Left colon (tissue), 2 donors: ENCODE data around the gene CROCC2. TPM values are rescaled to one million over a fixed set of nuclear protein-coding genes. Genes with fewer than 3 reads are reported as not detected.
A peak's percentile ranks its signal among the peaks of the same experiment; 100 is the strongest.

ENCODE experiments used
- ATAC-seq: fragments of 200-7000 bp; cut with Tn5 transposase; one replicate; pipeline ENCODE4 v1.9.1; 2020; ENCODE audit warnings: mild to moderate bottlenecking, moderate library complexity
- DNase-seq, 2 donors: peaks; one replicate each; pipeline ENCODE4 v3.0.0-alpha.2; 2020
- intact Hi-C, 2 donors: fragments of 100-400 bp; cut with DNase I in 1 of 2; cut with micrococcal nuclease in 1 of 2; formaldehyde crosslinking; loops; one replicate each; pipeline versions ENCODE4 v1.11.2 to v1.14.0; 2022; cut with DNase I, micrococcal nuclease
- total RNA-seq, 2 donors: library from RNA; stranded (reverse); fragmentation: NEBNext Ultra II Directional; extraction: Animal tissue kit (Norgen Biotek cat#: 25700); gene quantifications; one replicate each; pipeline ENCODE4 v1.2.1, GENCODE V29; 2021
- donor health status: DM: no; HTN: no; CAD: no.
- donor health status: DM: yes; HTN: yes; CAD: no.

The CROCC2 gene
- total RNA-seq, 2 donors from 2014 or later, result 0.06 TPM; not detected in 1

DNA sequence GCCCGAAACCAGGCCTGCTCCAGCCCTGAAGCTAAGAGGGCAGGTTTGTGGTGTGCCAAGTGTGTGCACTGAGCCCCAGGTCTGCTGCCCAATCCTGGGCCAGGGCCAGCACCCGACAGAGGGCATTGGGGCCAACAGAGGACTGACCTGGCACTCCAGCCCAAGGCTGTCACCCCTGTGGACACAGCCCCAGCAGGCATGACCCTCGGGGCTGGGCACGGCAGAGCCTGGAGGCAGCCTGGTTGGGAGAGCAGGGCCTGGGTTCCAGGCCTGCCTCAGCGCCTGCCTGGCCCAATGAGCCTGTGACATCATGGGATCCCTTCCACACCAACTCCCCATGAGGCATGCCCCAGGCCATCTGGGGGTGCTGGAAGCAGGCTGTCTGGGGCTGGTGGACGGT, 81.5 kb downstream of the CROCC2 start:
- DNase-seq (peak; percentile 11 to 21), ATAC-seq (no peak)
- intact Hi-C loops, result no loop called here

DNA sequence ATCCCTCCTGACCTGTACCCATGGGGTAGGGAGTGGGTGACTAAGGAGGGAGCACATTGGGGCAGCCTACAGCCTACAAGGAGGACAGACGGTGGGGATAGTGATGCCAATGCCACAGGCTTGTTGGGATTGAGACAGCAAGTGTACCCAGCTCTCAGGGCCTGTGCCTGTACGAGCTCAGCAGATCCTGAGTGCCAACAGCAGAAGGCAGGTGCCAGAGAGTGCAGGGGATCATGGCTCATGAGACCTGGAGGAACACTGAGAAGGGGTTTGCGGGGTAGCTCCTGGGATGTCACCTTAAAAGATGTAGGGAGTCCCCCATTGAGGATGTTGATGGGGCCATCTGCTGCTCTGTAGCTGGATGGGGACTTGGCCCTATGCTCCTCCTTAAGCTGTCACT, 82.0 kb downstream of the CROCC2 start:
- ATAC-seq (no peak), DNase-seq (peak; percentile 4 to 19)
- intact Hi-C loops, result no loop called here

GRCh38 chr2:240988571-240989271, 82.6 kb downstream of the CROCC2 start:
- DNase-seq, result peak; percentile 6 to 15
- no peak for ATAC-seq
- intact Hi-C loops, result no loop called here

GRCh38 chr2:240989451-240990265, 83.5 kb downstream of the CROCC2 start:
- ATAC-seq, result peak; percentile 48
- intact Hi-C loops, result no loop called here
- peak; percentile 17 to 64 for DNase-seq

DNA sequence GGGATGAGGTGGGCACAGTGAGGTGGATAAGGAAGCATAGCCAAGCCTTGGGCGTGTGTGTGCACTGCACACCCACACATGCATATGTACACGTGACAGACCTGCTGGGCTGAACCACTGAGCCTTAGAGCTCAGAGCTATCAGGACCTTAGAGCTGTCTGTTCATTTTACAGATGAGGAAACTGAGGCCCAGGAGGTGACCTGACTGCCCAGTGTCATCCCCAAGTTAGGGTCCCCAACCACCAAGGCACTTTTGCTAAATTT, 84.1 kb downstream of the CROCC2 start:
- intact Hi-C loops, result no loop called here
- DNase-seq (peak in 1 of 2 donors; percentile 13), ATAC-seq (peak; percentile 68)

DNA sequence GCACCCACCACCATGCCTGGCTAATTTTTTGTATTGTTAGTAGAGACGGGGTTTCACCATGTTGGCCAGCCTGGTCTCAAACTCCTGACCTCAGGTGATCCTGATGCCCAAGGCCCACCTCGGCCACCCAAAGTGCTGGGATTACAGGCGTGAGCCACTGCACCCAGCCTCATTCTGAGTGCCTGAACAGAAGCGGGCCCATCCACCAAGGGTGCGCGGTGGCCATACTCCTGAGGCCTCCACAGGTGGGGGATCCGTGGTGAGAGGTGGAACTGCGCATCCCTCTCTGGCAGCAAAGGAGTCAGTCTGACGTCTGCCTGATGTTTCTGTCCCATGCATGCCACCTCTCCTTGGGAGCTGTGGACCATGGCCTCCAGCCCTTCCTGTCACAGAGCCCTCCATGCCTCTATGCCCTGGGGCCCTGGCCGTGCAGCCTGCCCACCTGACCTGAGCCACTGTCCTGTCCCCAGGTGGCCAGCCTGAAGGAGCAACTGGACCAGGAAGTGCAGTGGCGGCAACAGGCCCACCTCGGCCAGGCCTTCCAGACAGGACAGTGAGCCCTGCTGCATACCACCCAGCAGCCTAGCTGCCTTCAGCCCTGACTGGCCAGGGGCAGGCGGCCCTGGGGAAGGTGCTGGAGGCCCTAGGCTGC, 84.7 kb downstream of the CROCC2 start:
- intact Hi-C loops, result no loop called here
- DNase-seq (peak in 1 of 2 donors; percentile 4), ATAC-seq (no peak)

DNA sequence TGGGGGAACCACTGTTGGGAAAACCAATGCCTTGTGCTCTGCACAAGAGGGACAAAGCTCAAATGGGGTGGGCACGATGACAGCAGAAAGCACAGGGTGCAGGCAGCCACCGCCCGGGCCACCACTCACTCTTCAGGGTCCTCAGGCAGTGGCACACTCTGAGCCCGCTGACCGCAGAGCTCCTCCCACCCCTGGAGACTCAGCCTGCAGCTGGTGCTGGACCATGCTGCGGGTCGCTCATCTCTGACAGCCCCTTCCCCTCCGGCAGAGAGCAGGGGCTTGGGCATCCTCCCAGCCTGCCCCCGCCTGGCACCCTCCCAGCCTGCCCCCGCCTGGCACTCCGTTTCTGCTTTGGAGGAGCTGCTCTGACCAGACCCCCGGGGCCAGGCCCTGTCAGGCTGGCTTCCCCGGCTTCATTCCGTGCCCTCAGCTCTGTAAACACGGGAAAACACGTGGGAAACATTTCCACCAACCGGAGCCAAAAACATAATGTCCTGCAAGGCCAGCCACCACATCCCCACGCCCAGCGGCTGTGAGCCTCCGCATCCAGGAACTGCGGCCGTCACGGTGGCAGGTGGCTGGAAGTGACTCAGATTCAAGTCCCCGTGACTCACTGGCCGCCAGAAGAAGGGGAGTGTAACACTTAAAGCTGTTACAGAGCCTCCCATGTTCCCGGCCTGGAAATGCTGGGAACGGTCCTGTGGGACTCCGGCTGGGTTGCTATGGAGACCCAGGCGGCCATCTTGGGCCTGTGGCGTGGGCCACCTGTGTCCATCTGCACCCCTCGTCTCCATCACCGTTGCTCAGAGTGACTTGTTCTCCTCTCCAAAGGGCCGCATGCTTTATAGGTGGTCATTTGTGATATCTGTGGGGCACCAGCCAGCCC, 85.5 kb downstream of the CROCC2 start:
- ATAC-seq (peak; percentile 66), DNase-seq (peak; percentile 64 to 87)
- intact Hi-C loops, result no loop called here

- DNase-seq (no peak), ATAC-seq (no peak)
- intact Hi-C loops, result no loop called here
Observed at GRCh38 chr2:240992572-240993291, 86.6 kb downstream of the CROCC2 start.

DNA sequence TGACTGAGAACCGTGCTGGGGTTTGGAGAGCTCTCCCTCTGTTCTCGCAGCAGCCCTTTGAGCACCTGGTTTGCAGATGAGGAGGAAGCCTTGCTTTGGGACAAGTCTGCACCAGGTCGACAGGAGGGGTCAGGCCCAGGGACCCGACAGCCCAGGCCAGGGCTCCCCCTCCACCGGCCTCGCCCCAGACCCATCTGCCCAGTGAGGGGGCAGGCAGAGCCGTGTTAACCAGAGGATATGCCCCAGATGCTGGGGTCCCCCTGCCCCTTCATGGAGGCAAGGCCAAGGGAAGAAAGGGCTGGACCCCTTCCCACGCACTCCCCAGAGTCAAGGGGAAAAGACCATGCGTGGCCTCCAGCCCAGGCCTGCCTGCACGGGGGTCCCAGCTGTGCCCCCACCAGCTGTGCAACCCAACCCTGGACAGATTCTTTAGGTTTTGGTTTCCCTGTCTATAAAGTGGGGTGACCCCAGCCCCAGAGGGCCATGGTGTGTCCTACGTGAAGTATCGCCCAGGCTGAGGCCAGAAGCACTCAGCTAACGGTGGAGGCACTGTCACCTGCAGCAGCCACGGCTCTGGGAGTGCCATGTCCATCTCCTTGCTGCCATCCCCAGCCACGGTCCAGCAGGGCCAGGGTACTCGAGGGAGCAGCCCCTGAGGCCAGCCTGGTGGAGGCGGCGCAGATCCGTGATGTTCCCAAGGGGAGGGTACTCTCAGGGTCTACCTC, 87.5 kb downstream of the CROCC2 start:
- no peak for ATAC-seq
- no peak for DNase-seq
- intact Hi-C loops, result no loop called here

- no peak for ATAC-seq
- intact Hi-C loops, result no loop called here
- no peak for DNase-seq
Observed at GRCh38 chr2:240994171-240994896, 88.2 kb downstream of the CROCC2 start.

- DNase-seq (no peak), ATAC-seq (no peak)
- intact Hi-C loops, result no loop called here
Observed at GRCh38 chr2:240995041-240996021, 89.2 kb downstream of the CROCC2 start.

GRCh38 chr2:240996161-240996833, 90.2 kb downstream of the CROCC2 start:
- no peak for ATAC-seq
- intact Hi-C loops, result no loop called here
- DNase-seq, result no peak

DNA sequence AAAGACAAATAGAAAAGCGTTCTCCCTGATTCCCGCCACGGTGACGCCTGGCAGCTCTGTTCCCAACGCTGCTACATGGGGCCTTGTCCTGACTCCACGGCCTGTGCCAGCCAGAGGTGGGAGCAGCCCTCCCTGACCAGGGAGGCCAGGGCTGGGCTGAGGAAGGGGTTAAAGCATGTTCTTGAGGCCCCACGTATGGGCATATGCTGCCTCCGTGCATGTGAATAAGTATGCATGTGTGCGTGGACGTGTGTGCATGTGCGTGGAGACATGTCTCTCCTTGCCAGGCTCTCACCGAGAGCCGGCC, 90.7 kb downstream of the CROCC2 start:
- DNase-seq (no peak), ATAC-seq (no peak)
- intact Hi-C loops, result no loop called here

- intact Hi-C loops, result no loop called here
- DNase-seq, result no peak
- no peak for ATAC-seq
Observed at GRCh38 chr2:240997141-240997855, 91.2 kb downstream of the CROCC2 start.
